ENCODE data around the gene CRTAC1. TPM values are rescaled to one million over a fixed set of nuclear protein-coding genes. Genes with fewer than 3 reads are reported as not detected.

CRTAC1 gene
- total RNA-seq, 1 experiment from 2014 or later: 0.20 TPM

GRCh38 chr10:97892506-97892905 is 137.9 kb downstream of the CRTAC1 start:
- intact Hi-C loops (cut with micrococcal nuclease): no loop called here
- no peaks in the 10 kb centered on the region for H3K9me2 ChIP-seq (ENCODE audit: insufficient read depth)
- TF ChIP-seq EZH2 (IDR thresholded peaks at IDR 0.05) (no peak), EGR1 (IDR thresholded peaks at IDR 0.05; ENCODE audit: low read depth) (no peak), YY1 (IDR thresholded peaks at IDR 0.05; ENCODE audit: extremely low read depth, insufficient replicate concordance, low read depth, low read length) (no peak), ZNF274 (IDR thresholded peaks at IDR 0.05; ENCODE audit: low read depth, low read length) (no peak)
- H3K27me3 ChIP-seq (ENCODE audit: insufficient read depth, low read length): no peaks in the 10 kb centered on the region
- H2AFZ ChIP-seq (ENCODE audit: low read depth, low read length, poor library complexity, severe bottlenecking): no peak overlapping the region
- H3K36me3 ChIP-seq (ENCODE audit: control insufficient read depth in 1 of 2, insufficient read depth in 2 of 2, low read length in 2 of 2): no peaks in the 10 kb centered on the region
- no peak overlapping the region for H3K9ac ChIP-seq (ENCODE audit: low read length)
- BruUV-seq (replicated peaks): no TSS peak
- no peaks in the 10 kb centered on the region for H4K20me1 ChIP-seq (ENCODE audit: insufficient read depth)
- ATAC-seq (no peak), DNase-seq (ENCODE audit: low read depth, low spot score) (no peak)
- ChIA-PET POLR2A (no interaction called here), RAD21 (ENCODE audit: low non-redundant PET in 1 of 2, low total read pairs in 2 of 2, uncharacterized antibody in 2 of 2, unreplicated experiment in 2 of 2) (no interaction called here), CTCF (no interaction called here)
- H3K4me2 ChIP-seq (ENCODE audit: low read length): no peak overlapping the region
- no peak overlapping the region for H3K4me3 ChIP-seq (replicated peaks in 1 of 2; ENCODE audit: low read depth in 1 of 2, low read length in 2 of 2)
- H3K4me1 ChIP-seq (ENCODE audit: control insufficient read depth in 1 of 2, insufficient read depth in 2 of 2, low read length in 2 of 2): peaks cover 25 to 28% of the 10 kb centered on the region in 2 experiments
- H3K79me2 ChIP-seq (ENCODE audit: insufficient read depth, low read length): no peaks in the 10 kb centered on the region
- no peaks in the 10 kb centered on the region for H3K9me3 ChIP-seq (ENCODE audit: control insufficient read depth in 1 of 2, insufficient read depth in 1 of 2, low read depth in 1 of 2, low read length in 2 of 2)
- no peak overlapping the region for H3K27ac ChIP-seq (ENCODE audit: low read depth, low read length)

- ChIA-PET CTCF (no interaction called here), POLR2A (no interaction called here), RAD21 (ENCODE audit: low non-redundant PET in 1 of 2, low total read pairs in 2 of 2, uncharacterized antibody in 2 of 2, unreplicated experiment in 2 of 2) (no interaction called here)
- DNase-seq (ENCODE audit: low read depth, low spot score): no peak
- no peak overlapping the region for H3K27ac ChIP-seq (ENCODE audit: low read depth, low read length)
- no peaks in the 10 kb centered on the region for H3K9me3 ChIP-seq (ENCODE audit: control insufficient read depth in 1 of 2, insufficient read depth in 1 of 2, low read depth in 1 of 2, low read length in 2 of 2)
- ATAC-seq: no peak
- no peaks in the 10 kb centered on the region for H3K36me3 ChIP-seq (ENCODE audit: control insufficient read depth in 1 of 2, insufficient read depth in 2 of 2, low read length in 2 of 2)
- BruUV-seq (replicated peaks): no TSS peak
- intact Hi-C loops (cut with micrococcal nuclease): no loop called here
- no peaks in the 10 kb centered on the region for H3K27me3 ChIP-seq (ENCODE audit: insufficient read depth, low read length)
- H3K4me1 ChIP-seq (ENCODE audit: control insufficient read depth in 1 of 2, insufficient read depth in 2 of 2, low read length in 2 of 2): peaks cover 27 to 36% of the 10 kb centered on the region in 2 experiments
- H3K4me2 ChIP-seq (ENCODE audit: low read length): no peak overlapping the region
- H2AFZ ChIP-seq (ENCODE audit: low read depth, low read length, poor library complexity, severe bottlenecking): no peak overlapping the region
- no peaks in the 10 kb centered on the region for H3K9me2 ChIP-seq (ENCODE audit: insufficient read depth)
- H4K20me1 ChIP-seq (ENCODE audit: insufficient read depth): no peaks in the 10 kb centered on the region
- no peaks in the 10 kb centered on the region for H3K79me2 ChIP-seq (ENCODE audit: insufficient read depth, low read length)
- no peak overlapping the region for H3K4me3 ChIP-seq (replicated peaks in 1 of 2; ENCODE audit: low read depth in 1 of 2, low read length in 2 of 2)
- H3K9ac ChIP-seq (ENCODE audit: low read length): no peak overlapping the region
- TF ChIP-seq MAX (IDR thresholded peaks at IDR 0.05) (no peak), EGR1 (IDR thresholded peaks at IDR 0.05; ENCODE audit: low read depth) (no peak), ELF1 (IDR thresholded peaks at IDR 0.05; ENCODE audit: borderline replicate concordance, low read depth) (no peak), POLR2AphosphoS5 (IDR thresholded peaks at IDR 0.05; ENCODE audit: low read depth, low read length) (no peak), ZNF274 (IDR thresholded peaks at IDR 0.05; ENCODE audit: low read depth, low read length) (no peak), ATF3 (IDR thresholded peaks at IDR 0.05) (no peak), SRF (IDR thresholded peaks at IDR 0.05; ENCODE audit: low read depth) (no peak), FOSL1 (IDR thresholded peaks at IDR 0.05; ENCODE audit: low read depth) (no peak), ZFX (IDR thresholded peaks at IDR 0.05) (no peak), TCF7L2 (IDR thresholded peaks at IDR 0.05; ENCODE audit: borderline replicate concordance, extremely low read depth, insufficient read depth, insufficient read length) (no peak), ZBTB33 (IDR thresholded peaks at IDR 0.05; ENCODE audit: extremely low read depth, insufficient replicate concordance, low read length) (no peak), EZH2 (IDR thresholded peaks at IDR 0.05) (no peak), POLR2A (IDR thresholded peaks at IDR 0.05; ENCODE audit: borderline replicate concordance, extremely low read depth, insufficient read depth, insufficient read length) (no peak), YY1 (IDR thresholded peaks at IDR 0.05; ENCODE audit: extremely low read depth, insufficient replicate concordance, low read depth, low read length) (no peak), JUND (IDR thresholded peaks at IDR 0.05) (no peak)
Observed at GRCh38 chr10:97891497-97892167, 138.8 kb downstream of the CRTAC1 start.

All from HCT116 (cell line).